ENCODE measurements around the gene PLCXD3.

Gene PLCXD3

DNA sequence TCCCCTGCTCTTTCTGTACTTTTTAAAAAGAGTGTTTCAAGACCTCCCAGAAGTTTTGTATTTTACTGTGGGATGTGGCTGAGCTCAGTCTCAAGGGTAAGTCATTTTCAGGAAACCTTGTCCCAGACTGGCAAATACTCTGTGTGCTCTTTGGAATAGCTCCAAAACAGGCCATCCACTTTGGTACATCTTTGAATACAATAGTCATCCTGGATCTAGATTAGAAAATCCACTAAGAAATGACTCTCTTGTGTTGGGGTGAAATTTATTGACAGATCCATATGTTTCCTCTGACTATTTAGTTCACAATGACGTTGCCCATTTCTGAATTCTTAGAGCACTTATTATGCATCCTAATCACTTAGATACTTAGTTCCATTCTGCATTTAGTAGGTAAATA is 95.2 kb downstream of the PLCXD3 start:
- DNase-seq (ENCODE audit: low read depth, low spot score): no peak

DNA sequence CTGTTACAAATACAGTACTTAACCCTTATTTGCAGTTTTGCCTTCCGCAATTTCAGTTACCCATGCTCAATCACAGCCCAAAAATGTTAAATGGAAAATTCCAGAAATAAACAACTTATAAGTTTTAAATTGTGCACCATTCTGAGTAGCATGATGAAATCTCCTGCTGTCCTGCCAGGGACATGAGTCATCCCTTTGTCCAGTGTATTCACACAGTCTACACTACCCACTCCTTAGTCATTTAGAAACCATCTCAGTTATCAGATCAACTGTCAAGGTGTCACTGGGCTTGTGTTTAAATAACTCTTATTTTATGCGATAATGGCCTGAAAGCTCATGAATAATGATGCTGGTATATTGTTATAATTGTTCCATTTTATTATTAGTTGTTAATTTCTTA is 95.8 kb downstream of the PLCXD3 start:
- no peak for DNase-seq (ENCODE audit: low read depth, low spot score)

DNA sequence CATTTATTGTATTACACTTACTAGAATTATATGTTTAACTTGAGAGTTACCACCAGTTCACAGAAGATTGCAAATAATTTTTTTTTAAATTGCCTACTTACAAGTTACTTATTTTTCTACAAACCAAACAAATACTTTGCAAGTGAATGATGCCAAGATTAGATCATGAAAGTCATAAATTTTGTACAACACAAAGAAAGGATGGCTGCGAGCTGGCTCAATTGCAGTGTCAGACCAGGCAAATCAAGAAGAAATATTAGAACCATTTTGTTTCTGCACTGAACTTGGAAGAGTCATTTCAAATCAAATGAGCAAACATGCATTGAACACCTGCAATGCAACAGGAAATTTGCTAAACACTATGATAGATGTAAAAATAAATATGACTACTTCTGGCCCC is 97.3 kb downstream of the PLCXD3 start:
- DNase-seq (ENCODE audit: low read depth, low spot score): no peak

DNA sequence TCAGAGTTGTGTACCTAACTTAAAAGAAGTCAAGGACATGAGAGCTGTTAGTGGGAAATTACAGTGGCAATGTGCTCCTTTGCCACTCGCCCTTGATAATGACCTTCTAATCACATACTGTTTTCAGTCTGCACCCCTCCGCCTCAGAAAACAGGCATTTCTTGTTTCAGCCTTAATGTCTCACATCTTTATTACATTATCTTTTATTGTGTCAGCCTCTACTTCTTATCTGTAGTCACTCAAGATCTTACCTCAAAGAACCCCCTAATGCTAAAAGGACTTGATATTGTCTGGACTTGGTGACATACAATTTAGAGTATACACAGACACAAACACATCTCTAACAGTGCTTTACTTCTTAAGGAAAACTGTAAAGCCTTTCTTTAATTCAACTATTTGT is 97.9 kb downstream of the PLCXD3 start:
- no peak for DNase-seq (ENCODE audit: low read depth, low spot score)

DNA sequence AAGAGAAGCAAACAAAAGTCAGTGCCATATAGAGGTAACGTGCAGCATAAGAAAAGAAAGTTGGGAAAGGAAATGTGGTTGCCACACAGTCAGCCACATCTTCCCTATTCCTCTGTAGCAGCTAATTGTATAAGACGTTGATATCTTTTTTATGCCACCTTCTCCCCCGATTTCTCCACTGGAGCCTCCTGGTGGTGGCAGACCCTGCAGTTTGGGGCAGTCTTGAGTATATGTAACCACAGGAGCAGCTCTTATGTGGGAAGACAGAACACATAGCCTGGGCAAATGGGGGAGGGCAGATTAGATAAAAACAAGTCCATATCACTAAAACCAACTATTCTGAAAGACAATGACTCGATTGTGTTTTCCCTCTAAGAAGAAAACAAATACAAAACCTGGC is 99.7 kb downstream of the PLCXD3 start:
- DNase-seq (ENCODE audit: low read depth, low spot score): no peak

DNA sequence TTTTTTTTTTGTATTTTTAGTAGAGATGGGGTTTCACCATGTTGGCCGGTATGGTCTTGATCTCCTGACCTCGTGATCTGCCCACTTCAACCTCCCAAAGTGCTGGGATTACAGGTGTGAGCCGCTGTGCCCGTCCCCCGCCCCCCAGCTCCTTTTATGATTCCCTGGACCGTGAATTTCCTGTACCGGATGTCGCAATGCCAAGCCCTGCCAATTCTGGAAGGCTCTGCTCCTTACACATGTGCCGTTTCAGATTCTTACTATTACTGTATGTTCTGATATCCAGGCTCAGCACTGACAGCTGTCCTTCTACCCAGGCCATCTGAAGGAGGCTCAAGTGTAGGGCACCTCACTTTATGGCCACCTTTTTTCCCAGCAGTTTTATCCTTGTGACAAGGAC is 100.1 kb downstream of the PLCXD3 start:
- no peak for DNase-seq (ENCODE audit: low read depth, low spot score)

DNA sequence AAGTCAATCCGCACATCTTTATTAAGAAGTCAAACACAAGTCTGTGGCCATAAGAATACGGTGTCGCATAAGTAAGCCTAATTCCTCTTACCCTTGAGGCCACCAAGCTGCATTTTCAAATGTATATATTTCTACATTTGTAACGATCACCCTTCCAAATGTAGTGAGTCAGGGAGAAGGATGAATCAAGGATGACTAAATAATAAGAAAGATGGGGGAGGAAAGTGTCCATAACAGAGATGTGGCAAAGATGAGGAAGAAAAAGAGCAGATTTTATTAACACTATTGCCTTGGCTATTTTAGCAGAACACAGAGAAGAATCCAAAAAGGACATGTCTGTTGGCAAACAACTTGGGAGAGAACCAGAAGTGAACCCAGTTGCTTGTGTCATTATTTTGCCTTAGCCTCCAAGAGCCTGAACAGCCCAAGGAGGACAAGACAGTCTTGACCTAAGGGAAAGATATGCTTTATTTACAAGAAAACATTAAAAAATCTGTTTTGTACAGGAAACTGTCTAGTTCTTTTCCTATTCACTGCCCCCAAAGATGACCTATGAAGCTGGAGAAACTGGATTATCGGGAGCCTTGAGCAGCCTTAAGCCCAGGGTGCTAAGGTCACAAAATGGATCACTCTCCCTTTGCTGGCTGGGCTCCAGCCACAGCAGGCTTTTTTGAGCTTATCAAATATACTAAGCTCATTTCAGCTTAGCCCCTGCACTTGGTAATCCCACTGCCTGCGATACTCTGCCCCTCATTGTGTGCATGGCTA is 101.5 kb downstream of the PLCXD3 start:
- DNase-seq (ENCODE audit: low read depth, low spot score): no peak

DNA sequence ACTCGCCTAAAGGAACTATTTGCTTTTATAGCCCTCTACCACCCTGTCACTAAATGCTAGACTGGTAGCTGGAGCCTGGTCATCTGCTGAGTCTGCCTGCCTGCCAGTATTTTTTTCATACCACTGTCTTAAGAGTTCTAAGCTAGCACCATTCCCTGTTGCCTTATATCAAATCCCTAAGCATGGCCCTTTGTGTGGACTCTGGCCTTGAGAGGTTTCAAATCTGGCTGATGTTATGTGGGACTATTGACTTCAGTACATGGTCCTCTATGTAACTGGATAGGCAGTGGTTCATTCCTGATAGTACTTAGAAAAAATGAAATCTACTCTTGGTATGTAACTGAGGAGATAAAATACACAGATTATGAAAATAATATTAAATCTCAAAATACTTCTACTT is 103.5 kb downstream of the PLCXD3 start:
- DNase-seq (ENCODE audit: low read depth, low spot score): no peak

DNA sequence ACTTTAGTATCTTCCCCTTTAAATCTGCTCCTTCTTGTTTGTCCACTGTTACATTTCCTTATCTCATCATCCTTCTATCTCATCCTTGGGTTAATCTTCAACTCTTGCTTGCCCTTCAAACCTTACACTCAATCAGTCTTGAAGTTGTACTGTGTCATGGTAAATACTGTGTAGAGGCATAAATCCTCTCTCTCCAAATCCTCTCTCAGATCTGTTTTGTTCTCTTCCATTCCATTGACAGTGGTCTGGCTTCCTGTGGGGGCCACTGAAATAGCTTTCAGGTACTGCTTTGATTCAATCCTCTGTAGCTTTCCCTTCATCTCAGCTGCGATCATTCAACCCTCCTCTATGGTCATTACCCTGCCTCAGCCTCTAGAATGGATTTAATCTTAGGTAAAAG is 104.0 kb downstream of the PLCXD3 start:
- DNase-seq (ENCODE audit: low read depth, low spot score): no peak

DNA sequence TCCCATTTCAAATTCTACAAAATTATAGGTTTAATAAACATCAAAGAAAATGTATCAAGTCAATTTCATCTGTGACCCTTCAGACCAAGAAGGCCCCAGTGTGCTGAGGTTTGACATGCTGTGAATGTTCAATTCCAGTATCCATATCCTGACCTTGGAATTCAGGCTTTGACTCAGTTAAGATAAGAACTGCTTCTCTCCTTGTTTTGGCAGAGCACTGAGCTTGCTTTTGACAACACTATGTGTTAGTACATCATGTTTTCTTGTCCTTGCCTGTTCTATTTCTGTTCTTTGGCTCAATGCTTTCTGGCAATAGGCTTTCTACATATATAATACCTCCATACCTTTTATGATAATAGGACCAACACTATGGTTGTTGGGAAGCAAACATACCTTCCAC is 105.6 kb downstream of the PLCXD3 start:
- DNase-seq (ENCODE audit: low read depth, low spot score): no peak

DNA sequence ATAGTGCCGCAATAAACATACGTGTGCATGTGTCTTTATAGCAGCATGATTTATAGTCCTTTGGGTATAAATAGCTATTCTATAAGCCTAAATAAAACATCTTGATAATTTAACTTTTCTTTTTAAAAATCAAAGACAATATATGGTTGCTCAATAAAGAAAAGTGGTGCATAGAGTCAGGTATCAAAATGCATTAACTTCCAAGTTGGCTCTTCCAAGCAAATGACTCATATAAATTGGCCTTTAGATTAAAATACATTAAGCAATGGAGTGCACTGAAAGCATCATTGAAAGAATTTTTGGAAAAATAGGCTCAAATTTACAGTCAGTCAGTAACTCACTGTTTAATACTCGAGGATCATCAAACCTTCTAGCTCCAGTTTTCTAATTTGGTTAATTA is 106.6 kb downstream of the PLCXD3 start:
- no peak for DNase-seq (ENCODE audit: low read depth, low spot score)

DNA sequence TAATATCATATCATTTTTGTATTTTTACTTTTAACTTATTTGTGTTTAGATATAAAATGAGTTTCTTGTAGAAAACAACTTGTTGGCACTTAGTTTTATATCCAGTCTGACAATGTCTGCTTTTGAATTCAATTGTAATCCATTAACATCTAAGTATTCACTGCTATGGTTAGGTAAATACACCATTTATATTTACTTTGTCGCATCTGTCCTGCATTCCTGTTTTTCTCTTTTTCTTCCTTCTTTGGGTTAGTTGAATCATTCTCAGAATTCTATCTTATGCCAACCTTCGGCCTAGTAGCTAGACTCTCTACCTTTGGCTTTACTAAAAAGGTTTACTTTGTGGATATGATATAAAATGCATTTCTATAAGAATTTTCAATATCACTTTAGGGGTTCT is 107.6 kb downstream of the PLCXD3 start:
- no peak for DNase-seq (ENCODE audit: low read depth, low spot score)

DNA sequence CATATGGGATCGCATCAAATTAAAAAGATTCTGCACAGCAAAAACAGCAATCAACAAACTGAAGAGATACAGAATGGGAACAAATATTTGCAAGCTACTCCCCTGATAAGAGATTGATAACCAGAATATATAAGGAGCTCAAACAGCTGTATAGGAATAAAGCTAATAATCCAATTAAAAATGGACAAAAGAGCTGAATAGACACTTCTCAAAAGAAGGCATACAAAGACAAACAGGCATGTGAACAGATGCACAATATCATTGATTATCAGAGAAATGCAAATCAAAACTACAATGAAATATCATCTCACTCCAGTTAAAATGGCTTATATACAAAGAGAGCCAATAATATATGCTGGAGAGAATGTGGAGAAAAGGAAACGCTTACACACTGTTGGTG is 110.6 kb downstream of the PLCXD3 start:
- no peak for DNase-seq (ENCODE audit: low read depth, low spot score)

DNA sequence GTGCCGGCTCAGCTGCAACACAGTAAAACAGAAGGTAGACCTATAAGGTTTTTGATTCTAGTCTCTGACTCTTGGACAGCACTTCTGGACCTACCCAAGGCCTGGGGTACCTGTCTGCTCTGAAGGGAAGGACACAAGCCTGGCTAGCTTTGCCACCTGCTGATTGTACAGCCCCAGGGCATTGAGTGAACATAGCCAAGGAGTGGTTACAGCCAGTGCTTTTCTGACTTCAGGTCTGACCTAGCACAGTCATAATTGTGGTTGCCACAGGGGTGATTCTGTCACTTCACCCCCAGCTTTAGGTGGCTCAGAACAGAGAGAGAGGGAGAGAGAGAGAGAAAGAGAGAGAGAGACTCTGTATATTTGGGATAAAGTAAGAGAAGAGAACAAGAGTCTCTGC is 118.4 kb downstream of the PLCXD3 start:
- DNase-seq (ENCODE audit: low read depth, low spot score): no peak

DNA sequence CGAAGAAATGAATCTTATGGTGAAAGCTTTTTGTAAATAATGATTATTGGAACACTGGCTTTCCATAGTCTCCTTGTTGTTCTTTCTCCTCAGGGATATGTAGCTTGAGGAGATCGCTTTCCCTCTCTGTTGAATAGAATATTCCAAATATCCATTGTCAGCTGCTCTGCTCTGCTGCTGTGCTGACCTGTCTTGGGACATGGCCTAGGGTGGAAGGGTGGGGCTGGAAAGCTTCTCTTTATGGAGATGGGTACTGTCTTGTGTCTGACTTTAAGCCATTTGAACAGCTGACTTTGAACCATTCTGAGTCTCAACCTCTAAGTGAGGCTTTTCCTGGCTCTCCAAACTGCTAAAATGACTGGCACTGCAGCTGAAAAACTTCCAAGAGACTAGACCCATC is 135.8 kb downstream of the PLCXD3 start:
- no peak for DNase-seq (ENCODE audit: low read depth, low spot score)

DNA sequence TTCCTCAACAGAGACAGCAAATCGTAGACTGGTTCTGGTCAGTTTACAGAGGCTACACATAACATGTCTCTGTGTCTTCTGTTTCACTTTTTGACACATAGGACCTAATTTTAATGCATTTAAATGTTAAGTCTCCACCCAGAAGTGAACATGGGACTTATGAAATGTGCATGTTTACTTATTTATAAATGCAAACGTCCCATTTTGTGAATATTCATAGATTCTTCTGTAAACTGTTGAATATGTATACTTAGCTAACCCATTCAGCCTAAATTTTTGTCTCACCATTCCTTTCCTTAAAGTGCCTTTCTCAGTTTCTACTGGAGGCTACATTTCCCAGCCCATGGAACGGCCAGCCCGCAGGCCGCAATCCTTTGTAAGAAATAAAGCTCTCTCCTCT is 137.2 kb downstream of the PLCXD3 start:
- no peak for DNase-seq (ENCODE audit: low read depth, low spot score)

DNA sequence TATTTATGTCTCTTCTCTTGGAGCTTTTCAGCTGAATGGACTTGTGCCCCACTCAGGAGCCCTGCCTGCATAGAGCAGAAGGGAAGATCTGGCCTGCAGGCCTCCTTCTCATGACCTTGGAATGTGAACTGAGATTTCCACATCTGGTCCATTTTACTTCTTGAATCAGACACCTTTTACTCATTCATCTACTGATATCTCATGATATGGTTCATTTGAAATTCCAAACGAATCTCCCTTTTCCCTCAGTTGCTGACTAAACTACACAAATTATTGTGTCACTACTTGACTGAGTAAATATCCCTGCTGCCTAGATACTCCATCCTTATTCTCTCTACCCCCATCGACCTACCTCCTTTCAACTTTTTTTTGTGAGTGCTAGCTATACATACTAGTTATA is 138.7 kb downstream of the PLCXD3 start:
- no peak for DNase-seq (ENCODE audit: low read depth, low spot score)

DNA sequence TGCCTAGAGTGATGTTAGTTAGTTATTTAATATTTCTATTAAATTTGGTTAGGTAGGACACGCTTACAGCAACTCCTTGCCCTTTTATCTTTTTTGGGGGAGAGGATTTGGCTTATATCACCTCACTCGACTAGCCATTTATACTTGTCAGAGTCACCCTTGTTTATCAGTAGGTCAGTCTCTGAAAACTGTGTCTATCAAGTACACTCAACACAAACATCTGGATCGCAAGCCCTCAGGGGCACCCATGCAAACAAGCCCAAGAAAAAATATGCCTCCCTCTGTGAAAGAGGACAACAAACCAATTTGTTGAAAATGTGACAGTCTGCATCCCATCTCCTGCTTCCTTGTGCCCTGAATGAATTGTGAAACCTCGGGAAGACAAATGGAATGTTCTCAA is 139.9 kb downstream of the PLCXD3 start:
- no peak for DNase-seq (ENCODE audit: low read depth, low spot score)

DNA sequence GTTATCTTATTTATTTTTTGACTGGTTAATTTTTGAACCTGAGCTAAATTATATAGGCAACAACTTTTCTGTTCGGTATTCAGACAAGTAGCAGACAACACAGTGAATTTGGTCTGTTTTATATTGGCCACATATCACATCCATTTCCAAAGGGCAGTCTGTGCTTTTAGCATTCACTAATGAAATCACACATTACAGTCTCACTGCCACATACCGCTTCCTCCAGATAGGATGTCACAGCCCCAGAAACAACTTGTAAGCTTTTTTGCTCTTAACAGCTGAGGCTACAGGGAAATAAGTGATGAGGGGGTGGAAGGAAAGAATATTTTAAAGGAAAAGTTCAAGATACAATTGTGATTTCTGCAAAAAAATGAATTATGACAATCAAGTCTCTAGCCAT is 140.6 kb downstream of the PLCXD3 start:
- no peak for DNase-seq (ENCODE audit: low read depth, low spot score)

DNA sequence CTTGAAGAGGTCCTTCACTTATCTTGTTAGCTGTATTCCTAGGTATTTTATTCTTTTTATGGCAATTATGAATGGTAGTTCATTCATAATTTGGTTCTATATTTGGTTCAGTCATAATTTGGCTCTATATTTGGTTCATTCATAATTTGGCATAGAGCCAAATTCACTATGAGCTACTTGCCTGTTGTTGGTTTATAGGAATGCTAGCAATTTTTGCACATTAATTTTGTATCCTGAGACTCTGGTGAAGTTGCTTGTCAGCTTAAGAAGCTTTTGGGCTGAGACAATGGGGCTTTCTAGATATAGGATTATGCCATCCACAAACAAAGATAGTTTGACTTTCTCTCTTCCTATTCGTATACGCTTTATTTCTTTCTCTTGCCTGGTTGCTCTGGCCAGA is 142.2 kb downstream of the PLCXD3 start:
- no peak for DNase-seq (ENCODE audit: low read depth, low spot score)

DNA sequence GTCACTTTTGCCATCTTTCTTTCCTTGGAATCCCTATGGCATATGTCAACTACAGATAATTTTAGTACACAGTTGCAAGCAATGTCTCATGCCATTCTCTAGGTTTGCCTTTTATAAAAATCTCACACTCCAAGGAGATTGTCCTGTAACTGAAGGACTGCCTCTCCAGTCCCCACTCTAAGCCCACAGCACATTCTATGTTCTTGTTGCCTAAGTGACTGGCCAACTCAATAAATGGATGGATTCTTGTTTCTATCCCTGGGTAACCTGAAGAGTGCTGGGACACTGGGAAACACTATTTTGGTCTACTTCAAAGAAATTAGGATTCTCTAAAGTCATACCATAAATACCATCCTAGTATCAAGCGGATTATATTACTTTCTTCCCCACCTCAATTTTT is 145.0 kb downstream of the PLCXD3 start:
- DNase-seq (ENCODE audit: low read depth, low spot score): no peak

DNA sequence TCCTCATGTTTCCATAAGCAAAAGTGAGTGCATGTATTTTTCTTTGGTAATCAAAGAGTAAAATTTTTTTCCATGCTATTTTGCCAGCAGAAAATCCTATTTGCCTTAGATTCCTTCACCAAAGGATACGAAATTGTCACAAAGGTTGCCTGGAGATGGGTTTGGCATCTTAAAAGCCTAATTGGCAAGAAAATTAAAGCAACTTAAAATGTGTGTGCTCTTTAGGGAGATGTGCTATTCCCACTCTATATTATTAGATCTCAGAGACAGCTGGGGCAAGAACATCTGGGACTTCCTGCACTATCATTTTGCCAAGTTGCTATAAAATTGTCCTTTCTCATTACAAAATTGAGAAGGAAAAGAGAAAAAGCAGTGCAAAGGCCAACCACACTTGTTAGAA is 146.1 kb downstream of the PLCXD3 start:
- DNase-seq (ENCODE audit: low read depth, low spot score): no peak

DNA sequence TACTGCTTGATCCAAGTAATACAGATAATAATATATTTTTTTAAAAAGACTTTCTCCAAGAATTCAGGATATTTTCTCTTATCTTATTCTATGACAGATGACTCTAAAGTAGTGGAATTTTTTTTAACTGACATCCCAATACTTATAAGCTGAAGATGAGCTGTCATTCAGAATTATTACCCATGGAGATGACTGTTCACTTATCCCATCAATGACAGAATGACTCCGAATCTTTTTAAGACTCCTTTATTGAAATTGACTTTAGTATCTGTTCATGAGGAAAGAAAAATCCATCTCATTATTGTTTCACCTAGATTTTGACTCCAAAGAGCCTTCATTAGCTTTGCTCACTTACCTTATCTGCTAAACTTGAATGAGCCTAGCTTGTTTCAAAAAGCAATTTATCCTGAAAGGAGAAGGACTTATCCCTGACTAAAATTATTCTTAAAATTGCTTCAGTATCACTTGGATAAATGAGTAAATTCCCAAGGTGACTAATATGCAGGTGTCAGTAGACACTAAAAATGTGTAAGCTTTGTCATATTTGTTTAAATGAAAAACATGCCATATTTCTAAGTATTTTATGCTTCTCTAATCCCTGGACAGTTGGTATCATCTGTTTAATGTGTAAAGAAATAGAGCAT is 146.9 kb downstream of the PLCXD3 start:
- DNase-seq (ENCODE audit: low read depth, low spot score): no peak

DNA sequence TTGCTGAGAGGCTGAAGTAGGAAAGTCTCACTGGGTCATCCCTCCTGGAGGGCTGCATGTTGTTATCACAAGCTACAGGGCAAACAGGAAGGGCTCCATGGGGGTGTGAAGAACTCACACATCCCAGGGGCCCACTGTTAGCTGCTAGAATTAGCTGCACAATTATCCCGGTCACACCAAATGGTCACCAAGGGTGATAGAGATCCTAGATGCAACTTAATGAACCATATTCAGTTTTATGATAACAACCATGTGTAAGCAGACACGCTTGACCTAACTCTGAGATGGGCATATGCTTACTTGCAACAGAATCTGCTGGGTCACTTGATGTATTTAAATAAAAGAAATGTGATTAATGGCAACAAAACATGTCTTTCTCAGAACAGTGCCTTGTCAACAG is 153.6 kb downstream of the PLCXD3 start:
- DNase-seq (ENCODE audit: low read depth, low spot score): no peak

Data from smooth muscle cell of the brain vasculature (primary cell).